Right ventricle myocardium superior (tissue), 1 donor: ENCODE measurements around the gene FADS2. TPM values are rescaled to one million over a fixed set of nuclear protein-coding genes. Genes with fewer than 3 reads are reported as not detected.

ENCODE experiments used
- microRNA-seq: library from miRNA; unstranded; fragments of <30 nt; microRNA quantifications from one replicate; pipeline ENCODE4 v1.2.0, GENCODE V29; 2020
- total RNA-seq: library from RNA; stranded (reverse); fragmentation: NEBNext Ultra II Directional; extraction: Animal tissue kit (Norgen Biotek cat#: 25700); gene quantifications from one replicate; pipeline ENCODE4 v1.2.1, GENCODE V29; 2021
- donor health status: DM: no; HTN: yes; CAD: no; lungs with severe emphysema.

FADS2 gene
- total RNA-seq, 1 donor from 2014 or later, result 20.5 TPM

Small RNA genes lying within 50 kb of the gene (microRNA-seq; reads per million reads assigned to microRNA genes)
- gene MIR6746, result 1.3 reads per million

Other genes with a start within 250 kb of the FADS2 start
- 23.7 TPM for gene SYT7, start 247.2 kb upstream of the FADS2 start, total RNA-seq
- gene DAGLA, start 147.9 kb upstream of the FADS2 start, total RNA-seq, result 4.2 TPM
- gene MYRF, start 75.7 kb upstream of the FADS2 start, total RNA-seq, result 0.16 TPM
- 123 TPM for gene TMEM258, start 35.7 kb upstream of the FADS2 start, total RNA-seq
- 6.3 TPM for gene FEN1, start 35.4 kb upstream of the FADS2 start, total RNA-seq
- 21.3 TPM for gene FADS1, start 11.3 kb upstream of the FADS2 start, total RNA-seq
- gene FADS3, start 63.2 kb downstream of the FADS2 start, total RNA-seq, result 76.0 TPM
- gene RAB3IL1, start 89.3 kb downstream of the FADS2 start, total RNA-seq, result 10.8 TPM
- 1.3 TPM for gene BEST1, start 122.1 kb downstream of the FADS2 start, total RNA-seq
- 2,228 TPM for gene FTH1, start 139.3 kb downstream of the FADS2 start, total RNA-seq